ENCODE data around the gene HKDC1.
"Not testable (repeated sequence)": the region's sequence is repeated elsewhere in the genome, so short reads cannot be mapped to it uniquely, and the experiment has no call there.

HKDC1 gene

DNA sequence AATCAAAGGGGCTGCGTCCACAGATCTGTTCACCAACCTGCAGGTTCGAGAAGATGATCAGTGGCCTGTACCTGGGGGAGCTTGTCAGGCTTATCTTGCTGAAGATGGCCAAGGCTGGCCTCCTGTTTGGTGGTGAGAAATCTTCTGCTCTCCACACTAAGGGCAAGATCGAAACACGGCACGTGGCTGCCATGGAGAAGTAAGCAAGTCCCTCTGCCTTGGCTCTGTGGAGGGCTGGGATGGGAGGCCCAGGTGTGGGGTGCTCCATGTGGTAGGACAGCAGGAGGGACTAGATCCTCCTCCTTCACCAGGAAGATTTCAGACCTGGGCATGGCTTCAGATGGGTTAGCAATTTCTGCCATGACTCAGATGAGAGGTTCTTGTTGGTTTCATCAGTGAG is 25.9 kb downstream of the HKDC1 start:
- Mint-ChIP-seq H3K27me3 (ENCODE audit: low read depth, poor library complexity) (peaks cover 15% of the 10 kb centered on the region), H3K9me3 (peaks cover 5% of the 10 kb centered on the region), H3K4me1 (no peaks in the 10 kb centered on the region), H3K27ac (no peak overlapping the region), H3K36me3 (ENCODE audit: low read depth) (no peaks in the 10 kb centered on the region), H3K4me3 (no peak overlapping the region)
- TF ChIP-seq, protein P1, sequence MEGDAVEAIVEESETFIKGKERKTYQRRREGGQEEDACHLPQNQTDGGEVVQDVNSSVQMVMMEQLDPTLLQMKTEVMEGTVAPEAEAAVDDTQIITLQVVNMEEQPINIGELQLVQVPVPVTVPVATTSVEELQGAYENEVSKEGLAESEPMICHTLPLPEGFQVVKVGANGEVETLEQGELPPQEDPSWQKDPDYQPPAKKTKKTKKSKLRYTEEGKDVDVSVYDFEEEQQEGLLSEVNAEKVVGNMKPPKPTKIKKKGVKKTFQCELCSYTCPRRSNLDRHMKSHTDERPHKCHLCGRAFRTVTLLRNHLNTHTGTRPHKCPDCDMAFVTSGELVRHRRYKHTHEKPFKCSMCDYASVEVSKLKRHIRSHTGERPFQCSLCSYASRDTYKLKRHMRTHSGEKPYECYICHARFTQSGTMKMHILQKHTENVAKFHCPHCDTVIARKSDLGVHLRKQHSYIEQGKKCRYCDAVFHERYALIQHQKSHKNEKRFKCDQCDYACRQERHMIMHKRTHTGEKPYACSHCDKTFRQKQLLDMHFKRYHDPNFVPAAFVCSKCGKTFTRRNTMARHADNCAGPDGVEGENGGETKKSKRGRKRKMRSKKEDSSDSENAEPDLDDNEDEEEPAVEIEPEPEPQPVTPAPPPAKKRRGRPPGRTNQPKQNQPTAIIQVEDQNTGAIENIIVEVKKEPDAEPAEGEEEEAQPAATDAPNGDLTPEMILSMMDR (IDR thresholded peaks at IDR 0.05), result no peak
- no peak for DNase-seq

DNA sequence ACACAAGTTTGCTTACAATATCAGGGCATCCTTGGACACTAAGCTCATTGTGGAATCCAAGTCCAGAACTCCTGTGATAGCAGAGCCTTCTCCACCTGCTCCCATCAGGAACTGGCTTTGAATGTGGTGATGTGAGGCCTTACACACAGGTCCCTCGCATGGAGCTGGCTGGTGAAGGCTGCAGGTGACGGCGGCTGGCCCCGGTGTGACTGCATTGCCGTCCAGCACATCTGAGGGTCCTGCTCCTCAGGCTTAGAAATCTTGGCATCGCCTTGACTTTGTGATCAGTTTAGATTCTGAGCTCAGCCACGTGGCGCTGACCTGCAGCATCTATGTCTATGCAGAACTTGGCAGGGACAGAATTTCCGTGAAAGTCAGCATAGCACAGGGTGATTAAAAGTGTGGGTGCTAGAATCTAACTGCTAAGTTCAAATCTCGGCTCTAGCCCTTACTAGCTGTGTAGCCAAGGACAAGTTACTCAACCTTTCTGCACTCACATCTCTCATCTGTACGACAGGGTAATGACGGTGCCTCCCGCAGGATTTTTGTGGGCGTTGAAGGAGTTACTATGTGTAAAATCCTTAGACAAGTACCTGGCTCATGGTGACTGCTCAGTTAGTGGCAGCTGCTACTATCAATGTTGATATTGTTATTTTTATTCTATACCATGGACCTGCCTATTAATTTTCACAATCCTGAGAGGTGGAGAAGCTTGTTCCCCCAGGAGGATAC is 26.6 kb downstream of the HKDC1 start:
- Mint-ChIP-seq H3K4me3 (no peak overlapping the region), H3K9me3 (peaks cover 6% of the 10 kb centered on the region), H3K36me3 (ENCODE audit: low read depth) (no peaks in the 10 kb centered on the region), H3K4me1 (no peaks in the 10 kb centered on the region), H3K27me3 (ENCODE audit: low read depth, poor library complexity) (peaks cover 12% of the 10 kb centered on the region), H3K27ac (no peak overlapping the region)
- TF ChIP-seq, protein P1 (IDR thresholded peaks at IDR 0.05), result no peak
- no peak for DNase-seq

DNA sequence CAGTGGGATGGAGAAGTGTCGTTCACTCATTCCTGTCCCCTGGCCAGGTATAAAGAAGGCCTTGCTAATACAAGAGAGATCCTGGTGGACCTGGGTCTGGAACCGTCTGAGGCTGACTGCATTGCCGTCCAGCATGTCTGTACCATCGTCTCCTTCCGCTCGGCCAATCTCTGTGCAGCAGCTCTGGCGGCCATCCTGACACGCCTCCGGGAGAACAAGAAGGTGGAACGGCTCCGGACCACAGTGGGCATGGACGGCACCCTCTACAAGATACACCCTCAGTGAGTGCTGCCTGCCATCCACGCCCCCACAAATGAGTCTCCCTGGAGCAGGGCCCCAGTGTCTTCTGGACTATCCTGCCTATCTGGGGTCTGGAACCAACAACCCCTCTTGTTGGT is 27.2 kb downstream of the HKDC1 start:
- Mint-ChIP-seq H3K9me3 (peaks cover 8% of the 10 kb centered on the region), H3K36me3 (ENCODE audit: low read depth) (no peaks in the 10 kb centered on the region)

DNA sequence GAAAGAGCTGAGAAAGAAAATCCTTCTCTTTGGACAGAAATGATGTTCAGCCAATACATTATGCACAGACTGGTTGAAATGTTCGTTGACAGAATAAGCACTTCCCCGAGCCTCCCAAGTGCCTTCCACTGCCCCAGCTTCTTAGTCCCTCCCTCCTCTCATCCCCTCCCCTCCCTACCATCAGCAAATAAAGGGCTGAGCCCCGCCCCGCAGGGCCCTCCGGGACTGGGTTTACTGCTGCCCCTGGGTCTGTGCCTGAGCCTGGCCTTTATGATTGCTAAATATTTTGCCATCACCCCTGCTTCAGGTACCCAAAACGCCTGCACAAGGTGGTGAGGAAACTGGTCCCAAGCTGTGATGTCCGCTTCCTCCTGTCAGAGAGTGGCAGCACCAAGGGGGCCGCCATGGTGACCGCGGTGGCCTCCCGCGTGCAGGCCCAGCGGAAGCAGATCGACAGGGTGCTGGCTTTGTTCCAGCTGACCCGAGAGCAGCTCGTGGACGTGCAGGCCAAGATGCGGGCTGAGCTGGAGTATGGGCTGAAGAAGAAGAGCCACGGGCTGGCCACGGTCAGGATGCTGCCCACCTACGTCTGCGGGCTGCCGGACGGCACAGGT is 28.1 kb downstream of the HKDC1 start:
- Mint-ChIP-seq H3K36me3 (ENCODE audit: low read depth) (no peaks in the 10 kb centered on the region), H3K27ac (no peak overlapping the region), H3K9me3 (peaks cover 8% of the 10 kb centered on the region), H3K27me3 (ENCODE audit: low read depth, poor library complexity) (peaks cover 5% of the 10 kb centered on the region), H3K4me1 (no peaks in the 10 kb centered on the region), H3K4me3 (no peak overlapping the region)
- no peak for DNase-seq
- TF ChIP-seq, protein P1 (IDR thresholded peaks at IDR 0.05), result no peak

More for the DNA sequence above, 27.2 kb downstream of the HKDC1 start:
- DNase-seq, result no peak
- peaks cover 10% of the 10 kb centered on the region for H3K27me3 Mint-ChIP-seq (ENCODE audit: low read depth, poor library complexity)
- no peaks in the 10 kb centered on the region for H3K4me1 Mint-ChIP-seq
- H3K4me3 Mint-ChIP-seq, result no peak overlapping the region
- TF ChIP-seq, protein P1 (IDR thresholded peaks at IDR 0.05), result no peak
- no peak overlapping the region for H3K27ac Mint-ChIP-seq

DNA sequence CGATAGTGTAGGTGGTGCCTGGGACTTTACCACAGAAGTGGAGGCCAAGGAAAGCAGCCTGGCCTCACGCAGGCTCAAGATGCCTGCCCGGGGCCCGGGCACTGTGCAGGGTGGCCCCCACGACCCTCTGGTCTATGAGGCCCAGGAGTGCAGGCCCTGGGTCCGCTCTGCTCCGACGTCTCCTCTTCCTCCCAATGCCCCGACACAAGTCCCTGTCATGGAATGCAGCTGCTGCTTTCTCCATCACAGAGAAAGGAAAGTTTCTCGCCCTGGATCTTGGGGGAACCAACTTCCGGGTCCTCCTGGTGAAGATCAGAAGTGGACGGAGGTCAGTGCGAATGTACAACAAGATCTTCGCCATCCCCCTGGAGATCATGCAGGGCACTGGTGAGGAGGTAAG is 29.9 kb downstream of the HKDC1 start:
- Mint-ChIP-seq H3K9me3 (peaks cover 8% of the 10 kb centered on the region), H3K27me3 (ENCODE audit: low read depth, poor library complexity) (peaks cover 5% of the 10 kb centered on the region), H3K4me3 (no peak overlapping the region), H3K36me3 (ENCODE audit: low read depth) (no peaks in the 10 kb centered on the region), H3K4me1 (no peaks in the 10 kb centered on the region), H3K27ac (no peak overlapping the region)
- no peak for DNase-seq
- TF ChIP-seq, protein P1 (IDR thresholded peaks at IDR 0.05), result no peak

DNA sequence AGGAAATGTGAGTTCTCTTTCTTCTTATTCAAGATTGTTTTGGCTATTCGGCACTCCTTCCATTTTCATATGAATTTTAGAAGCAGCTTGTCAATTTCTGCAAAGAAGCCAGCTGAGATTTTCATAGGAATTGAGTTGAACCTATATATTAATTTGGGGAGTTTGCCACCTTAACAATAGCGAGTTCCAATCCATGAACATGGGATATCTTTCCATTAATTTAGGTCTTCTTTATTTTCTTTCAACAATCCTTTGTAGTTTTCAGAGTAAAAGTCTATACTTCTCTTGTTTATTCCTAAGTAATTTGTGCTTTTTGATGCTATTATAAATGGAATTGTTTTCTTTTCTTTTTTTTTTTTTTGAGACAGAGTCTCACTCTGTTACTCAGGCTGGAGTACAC is 31.3 kb downstream of the HKDC1 start:
- not testable (repeated sequence) for H3K36me3 Mint-ChIP-seq (ENCODE audit: low read depth); H3K4me3 Mint-ChIP-seq; H3K9me3 Mint-ChIP-seq; H3K27ac Mint-ChIP-seq; H3K4me1 Mint-ChIP-seq; H3K27me3 Mint-ChIP-seq (ENCODE audit: low read depth, poor library complexity); DNase-seq
